GM19467 (cell line): Measurements from ENCODE around the gene NAALADL2.

Experiments
- ATAC-seq: cut with Tn5 transposase; IDR thresholded peaks from one replicate; pipeline ENCODE4 v1.9.1; 2021; ENCODE audit warnings: mild to moderate bottlenecking, moderate library complexity; ENCODE audit not compliant: unreplicated experiment

NAALADL2 gene

DNA sequence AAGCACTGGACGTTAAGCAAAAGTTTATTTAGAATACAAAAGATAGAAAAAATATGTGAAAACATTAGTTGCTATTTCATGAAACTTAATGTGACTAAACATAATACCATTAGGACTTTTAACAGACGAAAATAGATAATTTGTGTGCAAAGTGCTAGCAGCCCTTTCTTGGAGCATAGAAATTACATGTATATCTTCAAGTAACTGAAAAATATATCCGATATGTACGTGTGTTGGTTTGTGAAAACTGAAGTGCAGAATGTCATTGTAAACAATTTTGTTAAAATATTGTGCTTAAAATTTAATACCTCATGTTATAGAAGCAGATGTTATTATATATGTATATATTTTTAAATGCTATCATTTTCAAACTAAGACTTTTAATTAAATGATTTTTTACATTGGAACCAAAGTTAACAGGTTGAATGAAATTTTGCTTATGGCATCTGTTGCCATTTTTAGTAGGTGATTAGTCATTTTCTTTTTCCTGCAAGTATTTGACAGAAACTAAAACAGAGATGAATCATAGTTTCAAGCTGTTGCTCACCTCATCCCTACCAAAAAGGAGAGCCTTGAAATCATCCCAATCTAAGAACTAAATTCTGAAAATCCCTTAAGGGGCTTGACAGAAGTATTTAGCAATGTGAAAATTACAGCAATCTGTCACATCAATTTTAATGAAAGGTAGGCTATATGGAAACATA, 334.8 kb downstream of the NAALADL2 start:
- ATAC-seq: no peak

DNA sequence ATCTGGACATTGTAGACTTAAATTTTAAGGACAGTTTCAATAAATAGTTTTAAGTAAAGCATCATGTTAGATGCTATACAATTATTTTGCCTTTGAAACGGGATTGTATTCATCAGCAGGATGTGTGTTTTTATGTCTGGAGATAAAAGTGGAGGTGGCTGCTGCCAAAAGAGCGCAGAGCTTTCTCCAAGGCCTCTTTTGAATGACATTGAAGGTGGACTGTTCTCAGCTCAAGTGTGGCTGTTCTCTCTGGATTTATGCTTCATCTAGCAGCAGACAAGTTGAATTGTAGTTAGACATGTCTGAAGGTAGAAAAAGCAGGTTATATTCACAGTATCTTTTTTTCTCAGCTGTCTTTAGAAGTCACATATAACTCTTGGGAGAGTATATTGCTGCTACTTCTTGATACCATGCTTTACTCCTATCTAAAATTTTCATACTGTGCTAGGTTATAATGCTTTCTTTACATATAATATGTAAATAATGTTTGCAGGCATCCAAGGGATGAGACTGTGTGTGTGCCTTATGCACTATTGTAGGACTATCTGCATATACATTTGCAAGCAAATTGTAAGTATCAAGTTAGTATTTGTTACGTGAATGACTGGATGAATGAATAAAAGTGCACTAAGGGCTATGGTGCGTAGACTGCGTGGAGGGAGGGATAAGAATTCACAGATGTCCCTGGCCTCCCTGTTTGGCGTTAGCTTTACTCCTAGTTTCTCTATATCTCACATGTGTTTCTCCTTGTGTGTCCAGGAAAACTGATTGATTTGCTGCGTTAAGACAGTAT, 340.1 kb downstream of the NAALADL2 start:
- no peak for ATAC-seq

DNA sequence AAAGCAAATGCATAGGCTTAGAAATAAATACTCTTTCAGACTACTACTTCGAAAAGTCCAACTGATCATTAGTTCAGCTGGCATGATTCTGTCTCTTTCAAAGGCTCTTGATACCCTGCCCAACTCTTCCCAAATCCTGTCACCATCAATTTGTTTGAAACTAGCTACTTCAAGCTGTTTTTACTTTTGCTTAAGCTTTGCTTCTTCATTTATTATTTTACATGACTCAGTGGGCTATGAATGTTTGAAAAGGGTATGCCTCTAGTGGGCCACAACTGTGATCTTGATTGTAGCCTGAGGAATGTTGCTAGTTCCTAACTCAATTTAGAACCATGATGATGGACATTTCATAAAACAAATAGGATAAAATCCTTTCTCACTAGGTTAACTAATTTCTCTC, 340.8 kb downstream of the NAALADL2 start:
- ATAC-seq: no peak

DNA sequence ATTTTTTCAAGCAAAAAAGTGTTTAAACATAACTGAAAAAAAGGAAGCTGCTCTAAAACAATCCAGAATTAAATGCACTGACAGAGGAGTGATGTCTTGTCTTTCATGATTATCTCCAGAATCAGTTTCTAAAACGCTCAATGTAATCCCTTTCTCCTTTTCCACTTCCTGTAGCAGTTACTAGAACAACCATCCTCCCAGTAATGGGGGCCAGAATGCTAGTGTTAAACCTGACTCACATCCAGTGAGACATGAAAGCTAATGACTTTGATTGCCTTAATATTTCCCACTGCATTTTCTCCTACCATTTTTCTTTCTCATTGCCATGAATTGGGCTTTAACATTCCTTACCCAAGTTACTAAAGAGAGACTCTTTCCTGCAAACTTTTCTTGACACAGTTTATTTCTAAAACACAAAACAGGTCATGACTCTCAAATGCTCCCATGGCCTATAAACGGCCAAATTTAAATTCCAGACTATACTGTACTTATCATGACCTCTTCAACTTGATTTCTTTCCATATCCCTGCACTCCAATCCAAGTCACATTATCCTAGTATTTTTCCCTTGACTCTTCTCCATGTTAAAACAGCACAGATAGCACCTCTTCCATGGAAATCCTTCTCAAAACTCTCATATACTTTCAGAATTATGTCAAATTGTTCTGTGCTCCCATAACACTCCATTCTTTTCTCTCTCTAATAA, 341.4 kb downstream of the NAALADL2 start:
- ATAC-seq: no peak

DNA sequence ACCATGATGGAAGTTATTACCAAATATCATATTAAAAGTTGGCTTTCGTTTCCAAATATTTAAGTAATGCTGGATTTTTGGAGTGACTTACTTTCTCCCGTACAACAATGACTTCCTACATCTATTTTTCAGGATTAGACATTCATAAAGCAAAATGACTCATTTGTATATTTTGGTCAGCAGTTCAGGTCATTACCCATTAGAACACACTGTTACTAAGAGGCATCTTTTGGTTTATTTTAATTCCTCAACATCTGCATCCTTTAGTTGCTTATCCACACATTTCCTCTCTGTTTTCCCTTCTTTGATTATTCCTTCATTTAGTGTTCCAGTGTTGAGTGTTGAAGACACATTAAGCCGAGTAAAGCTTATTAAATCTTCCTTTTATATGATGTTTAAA, 348.2 kb downstream of the NAALADL2 start:
- ATAC-seq: no peak

DNA sequence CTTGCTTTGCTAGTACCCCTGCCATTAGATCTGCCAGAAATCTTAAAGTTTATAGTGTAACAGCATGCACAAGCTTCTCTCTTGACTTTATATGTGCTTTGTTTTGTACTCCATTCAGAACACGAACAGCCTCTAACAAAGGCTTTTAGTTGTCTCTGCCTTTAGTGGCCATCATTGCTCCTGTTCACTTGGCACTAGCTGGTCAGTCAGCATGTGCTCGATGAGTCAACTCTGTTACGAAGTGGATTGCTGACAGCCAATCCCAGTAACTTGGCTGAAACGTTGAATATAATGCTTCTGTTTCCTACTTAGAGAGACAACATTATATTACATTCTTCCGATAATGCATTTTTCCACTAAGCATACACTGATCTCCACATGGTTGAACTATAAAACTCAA, 349.2 kb downstream of the NAALADL2 start:
- ATAC-seq: no peak

DNA sequence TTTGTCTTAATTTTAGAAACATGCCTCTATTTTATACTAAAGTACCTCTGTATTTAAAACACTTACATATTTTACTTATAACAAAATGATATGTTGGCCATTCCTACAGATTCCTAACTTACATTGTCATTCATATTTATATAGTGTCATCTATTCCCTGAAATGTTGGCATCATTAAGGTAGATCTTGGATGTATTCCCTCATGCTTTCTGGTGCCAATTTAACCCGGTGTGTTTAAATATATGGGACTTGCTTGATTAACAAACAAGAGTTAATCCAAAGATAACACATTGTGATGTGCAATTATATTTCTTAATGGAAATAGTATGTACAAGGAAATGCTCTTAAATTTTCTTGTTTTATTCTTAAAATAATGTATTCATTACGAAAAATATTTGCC, 352.3 kb downstream of the NAALADL2 start:
- no peak for ATAC-seq

DNA sequence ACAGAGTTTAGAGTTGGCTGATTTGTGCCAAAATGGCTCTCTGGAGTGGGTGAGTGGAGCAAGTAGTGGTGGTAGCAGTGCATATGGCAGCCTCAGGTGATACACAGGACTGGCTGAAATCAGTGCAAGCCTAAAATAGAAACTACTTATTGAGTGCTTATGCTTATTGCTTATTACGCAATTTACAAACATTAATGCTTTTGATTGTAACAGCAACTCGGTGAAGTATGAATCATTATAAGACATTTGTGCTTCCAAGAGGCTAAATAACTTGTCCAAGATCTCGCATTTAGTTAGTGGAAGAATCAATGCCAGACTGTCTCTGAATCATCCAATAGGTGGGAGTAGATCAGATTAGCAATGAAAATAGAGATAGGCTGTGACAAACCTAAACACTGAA, 353.8 kb downstream of the NAALADL2 start:
- ATAC-seq: no peak

DNA sequence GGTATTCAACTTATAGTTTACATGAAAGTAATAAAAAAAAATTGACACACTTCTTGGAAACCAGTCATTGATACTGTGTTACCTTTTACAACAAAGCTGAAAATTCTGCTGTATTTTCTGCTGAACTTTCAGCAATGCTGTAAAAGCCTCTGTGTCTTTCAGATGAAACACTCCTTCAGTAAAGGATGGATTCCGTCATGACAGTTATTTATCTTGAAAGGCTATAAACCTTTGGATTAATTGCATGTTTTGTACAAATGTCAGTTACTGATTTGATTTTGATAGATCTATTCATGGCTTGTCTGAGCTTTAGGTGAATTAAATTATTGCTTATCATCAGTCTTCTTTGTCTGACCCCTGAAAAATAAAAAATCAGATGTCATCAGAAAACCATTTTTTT, 355.1 kb downstream of the NAALADL2 start:
- no peak for ATAC-seq

DNA sequence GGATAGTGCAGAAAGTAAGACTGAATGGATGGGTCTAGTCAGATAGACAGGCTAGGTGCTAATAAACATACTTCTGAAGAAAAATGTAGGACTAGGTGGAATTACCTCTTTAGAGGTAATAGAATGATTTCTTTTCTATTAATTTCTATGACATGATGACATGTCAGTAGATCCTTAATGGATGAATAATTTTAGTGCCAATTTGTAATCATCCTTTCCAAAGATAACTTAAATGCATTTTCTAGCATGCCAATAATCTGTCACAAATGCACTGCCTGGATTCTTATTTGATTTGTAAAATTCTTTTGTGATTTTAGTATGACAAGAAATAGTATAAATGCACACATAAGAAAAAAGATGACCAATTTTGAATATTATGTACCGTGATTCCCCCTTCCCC, 356.7 kb downstream of the NAALADL2 start:
- ATAC-seq: no peak

DNA sequence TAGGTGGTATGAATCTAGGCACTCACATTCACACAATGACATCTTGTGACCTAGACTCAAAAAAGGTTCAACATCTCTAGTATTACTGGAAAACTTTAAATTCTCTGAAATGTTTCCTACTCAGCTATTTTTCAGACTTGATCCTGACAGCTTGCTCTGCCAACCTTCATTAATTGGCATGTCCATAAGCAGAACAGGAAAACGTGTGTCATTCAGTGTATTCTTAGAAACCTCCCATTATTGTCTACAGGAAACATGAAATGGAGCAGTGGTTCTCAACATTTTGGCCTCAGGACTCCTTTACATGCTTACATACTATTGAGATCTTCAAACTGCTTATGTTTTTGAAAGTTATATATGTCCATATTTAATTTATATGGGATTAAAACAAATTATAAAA, 363.2 kb downstream of the NAALADL2 start:
- no peak for ATAC-seq

DNA sequence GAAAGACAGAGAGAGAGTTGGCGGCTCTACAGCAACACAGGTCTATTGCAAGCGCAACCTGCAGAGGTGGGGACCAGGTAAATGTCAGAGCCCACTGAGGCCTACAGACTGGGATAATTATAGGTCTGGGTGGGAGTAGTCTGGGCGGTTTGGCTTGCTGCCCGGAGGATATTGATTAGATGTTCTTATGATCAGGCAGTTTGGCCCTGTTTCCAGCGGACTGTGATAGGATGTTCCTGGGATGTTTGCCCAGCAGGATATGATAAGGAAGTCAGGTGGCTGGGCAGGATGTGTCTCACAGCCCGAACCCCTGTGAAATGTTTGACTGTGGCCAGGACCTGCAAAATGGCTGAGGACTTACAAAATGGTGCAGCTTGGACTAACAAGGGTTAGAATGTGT, 364.9 kb downstream of the NAALADL2 start:
- ATAC-seq: no peak

DNA sequence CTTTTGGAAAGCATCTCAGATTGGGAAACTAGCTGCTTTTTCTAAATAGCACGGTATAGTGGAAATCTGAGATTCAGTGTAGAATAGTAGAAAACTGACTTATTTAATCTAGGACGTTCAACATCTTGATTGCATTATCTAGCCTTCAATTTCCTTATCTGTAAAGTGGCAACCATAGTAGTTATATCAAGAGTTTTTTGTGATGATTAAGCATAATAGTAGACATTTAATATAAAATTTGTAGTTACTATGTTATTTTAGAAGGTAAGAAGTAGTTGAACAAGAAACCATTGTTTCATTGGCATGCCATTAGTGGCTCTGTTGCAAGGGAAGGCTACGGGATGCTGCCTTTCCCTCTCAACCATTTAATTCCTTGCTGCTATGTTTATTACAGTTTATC, 367.3 kb downstream of the NAALADL2 start:
- ATAC-seq: no peak

DNA sequence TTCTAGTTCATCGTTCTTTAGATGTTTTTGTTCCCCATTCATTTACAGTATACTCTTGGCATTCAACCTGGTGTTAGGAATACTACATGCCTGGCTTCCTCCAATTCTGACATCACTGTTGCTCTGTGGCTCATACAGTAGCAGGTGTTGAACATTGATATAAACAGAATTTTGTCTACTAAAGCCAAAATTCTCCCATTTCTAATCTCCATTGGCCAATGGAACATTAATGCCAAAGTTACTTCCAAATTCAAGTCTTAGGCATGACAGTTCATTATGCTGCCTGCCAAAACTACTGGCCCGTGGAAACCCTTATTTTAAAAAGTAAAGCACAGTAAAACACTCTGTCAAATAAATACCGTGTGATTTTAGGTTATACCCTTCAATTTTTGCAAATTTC, 368.0 kb downstream of the NAALADL2 start:
- ATAC-seq: no peak

DNA sequence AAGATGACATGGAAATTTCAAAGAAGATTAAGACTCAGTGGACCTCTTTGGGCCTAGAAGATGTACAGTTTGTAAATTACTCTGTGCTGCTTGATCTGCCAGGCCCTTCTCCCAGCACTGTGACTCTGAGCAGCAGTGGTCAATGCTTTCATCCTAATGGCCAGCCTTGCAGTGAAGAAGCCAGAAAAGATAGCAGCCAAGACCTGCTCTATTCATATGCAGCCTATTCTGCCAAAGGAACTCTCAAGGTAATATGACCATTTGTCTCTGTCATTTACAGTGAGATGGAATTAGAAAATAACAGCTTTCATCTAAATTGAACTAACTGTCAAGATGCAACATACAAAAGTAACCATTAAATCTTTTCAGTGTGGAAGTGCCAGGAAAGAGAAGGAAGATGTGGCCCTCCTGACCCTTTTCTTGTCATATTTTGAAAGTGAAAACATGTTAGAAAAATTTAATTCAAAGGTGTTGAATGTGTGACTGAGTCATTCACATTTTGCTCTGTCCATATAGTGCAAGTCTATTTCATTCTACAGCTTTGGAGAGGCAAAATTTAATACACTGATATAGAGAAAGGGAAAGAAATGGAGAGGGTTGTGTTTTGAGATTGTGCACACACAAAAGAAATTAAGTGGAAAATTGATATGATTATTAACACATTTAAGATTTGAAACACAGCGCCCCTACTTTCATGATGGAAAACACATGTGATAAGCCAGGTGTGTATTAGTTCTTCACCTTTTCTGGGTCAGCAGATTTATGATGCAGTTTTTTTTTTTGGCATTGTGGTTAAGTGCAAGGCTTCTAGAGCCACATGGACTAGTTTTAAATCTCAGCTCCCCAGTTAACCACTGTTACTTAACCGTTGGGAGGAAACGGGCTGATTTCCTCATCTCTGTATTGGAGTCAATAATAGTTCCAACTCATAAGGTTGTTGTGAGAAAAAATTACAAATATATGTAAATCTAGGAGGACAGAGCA, 375.1 kb downstream of the NAALADL2 start:
- ATAC-seq: no peak

DNA sequence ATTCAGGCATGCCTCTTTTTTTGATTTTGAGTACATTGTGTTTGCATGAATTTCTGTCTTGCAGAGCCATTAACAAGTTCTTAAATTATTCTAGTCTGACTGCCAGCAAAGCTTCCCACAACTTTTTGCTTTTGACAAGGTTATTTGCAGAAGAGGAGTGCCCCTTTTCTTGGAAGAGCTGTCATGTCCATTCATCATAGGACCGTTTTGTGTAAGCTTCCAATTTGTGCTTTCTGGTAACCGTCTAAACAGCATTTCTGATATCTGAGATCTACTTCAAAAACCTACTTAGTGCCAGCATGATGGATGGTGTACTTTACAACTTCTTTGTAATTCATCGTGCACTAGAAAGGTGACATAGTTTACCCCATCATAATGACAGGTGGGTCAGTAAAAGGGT, 379.7 kb downstream of the NAALADL2 start:
- no peak for ATAC-seq

DNA sequence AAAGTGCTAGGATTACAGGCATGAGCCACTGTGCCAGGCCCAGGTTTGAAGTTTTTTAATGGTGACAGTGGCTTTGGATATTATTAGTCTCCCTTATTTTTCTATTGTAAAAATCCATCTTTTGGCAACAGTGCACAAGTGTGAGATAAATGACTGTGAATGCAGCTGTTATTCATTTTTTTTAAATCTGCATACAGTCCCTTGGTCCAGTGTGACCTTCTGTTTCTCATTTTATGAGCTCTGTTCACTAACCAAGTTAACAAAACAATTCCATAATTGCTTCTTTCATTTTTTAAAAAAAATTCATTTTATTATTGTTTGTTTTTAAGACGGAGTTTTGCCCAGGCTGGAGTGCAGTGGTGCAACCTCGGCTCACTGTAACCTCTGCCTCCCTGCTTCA, 381.8 kb downstream of the NAALADL2 start:
- no peak for ATAC-seq

DNA sequence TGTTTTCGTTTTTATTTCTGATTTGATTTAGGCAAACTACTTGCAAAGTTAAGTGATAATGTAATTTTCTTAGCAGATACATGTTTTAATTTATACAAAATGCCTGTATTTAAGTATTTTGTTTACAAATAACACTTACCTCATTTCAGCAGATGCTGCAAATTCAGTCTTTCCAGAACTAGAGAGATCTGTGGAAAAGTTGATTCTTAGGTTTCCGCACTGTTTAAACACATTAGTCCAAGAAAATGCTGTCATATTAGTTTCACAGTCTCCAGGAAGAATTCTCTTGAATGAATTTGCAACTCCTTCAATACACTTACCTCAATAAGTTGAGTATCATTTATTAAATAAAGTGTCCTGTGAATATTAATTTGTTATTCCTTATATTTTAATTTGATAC, 383.1 kb downstream of the NAALADL2 start:
- no peak for ATAC-seq

DNA sequence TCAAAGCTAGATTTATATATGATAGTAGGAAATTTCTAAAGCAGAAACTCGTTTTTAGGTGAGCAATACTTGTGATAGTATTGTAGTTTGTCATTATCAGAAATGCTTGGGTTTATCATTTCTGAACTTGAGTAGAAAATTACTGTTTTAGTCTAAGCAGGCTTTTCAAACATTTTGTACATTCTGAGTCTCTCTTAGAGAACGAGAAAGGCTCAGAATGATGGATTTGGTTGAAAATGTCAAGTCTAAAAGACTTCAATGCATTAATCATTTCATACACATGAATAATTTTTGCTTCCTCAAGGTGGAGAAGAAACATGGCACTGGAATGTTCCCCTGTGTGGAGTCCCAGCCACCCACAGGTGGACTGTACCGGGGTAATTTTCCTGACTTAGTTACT, 387.1 kb downstream of the NAALADL2 start:
- no peak for ATAC-seq

DNA sequence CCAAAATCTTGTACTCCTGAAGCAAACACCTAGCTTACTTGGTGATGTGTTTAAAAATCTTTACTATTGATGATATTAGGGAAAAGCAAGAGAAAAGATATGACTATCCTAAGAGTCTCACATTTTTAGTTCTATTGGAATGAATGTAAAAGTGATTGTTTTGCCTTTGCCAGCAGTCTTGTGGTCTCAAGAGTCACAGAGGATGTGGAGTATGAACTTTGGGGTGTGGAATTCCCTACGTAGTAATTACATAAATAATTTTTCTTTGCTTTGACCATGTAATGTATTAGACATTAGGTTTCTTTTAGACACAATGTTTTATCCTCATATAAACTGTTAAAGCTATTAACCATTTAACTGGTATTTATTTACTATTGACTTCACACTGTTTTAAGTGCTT, 387.6 kb downstream of the NAALADL2 start:
- ATAC-seq: no peak

DNA sequence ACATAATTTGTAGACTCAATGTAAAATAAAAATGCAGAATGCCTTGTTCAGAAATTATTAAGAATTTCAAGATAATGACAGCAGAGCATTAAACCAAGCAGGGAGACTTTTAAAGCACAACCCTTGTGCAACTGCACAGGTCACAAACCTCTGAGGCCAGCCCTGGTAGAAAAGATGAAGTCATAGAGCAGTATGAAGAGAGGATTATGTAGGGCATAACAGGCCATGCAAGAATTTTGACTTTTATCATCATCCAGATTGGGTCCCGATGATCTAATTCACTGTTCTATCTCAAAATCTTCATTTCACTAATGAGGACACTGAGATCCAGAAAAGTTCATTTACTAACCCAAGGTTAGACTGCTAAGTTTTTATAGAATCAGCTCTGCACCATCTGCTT, 388.5 kb downstream of the NAALADL2 start:
- no peak for ATAC-seq
